HG03558 (cell line): ENCODE data around the gene PXDC1.
"Not testable (repeated sequence)": the region's sequence is repeated elsewhere in the genome, so short reads cannot be mapped to it uniquely, and the experiment has no call there.

Experiments
- ATAC-seq: cut with Tn5 transposase; IDR thresholded peaks from one replicate; pipeline ENCODE4 v1.9.1; 2021; ENCODE audit warnings: moderate number of reproducible peaks; ENCODE audit not compliant: unreplicated experiment; ENCODE audit errors: extremely low read depth

The PXDC1 gene

GRCh38 chr6:3784423-3784822, 32.9 kb upstream of the PXDC1 start:
- ATAC-seq = no peak

DNA sequence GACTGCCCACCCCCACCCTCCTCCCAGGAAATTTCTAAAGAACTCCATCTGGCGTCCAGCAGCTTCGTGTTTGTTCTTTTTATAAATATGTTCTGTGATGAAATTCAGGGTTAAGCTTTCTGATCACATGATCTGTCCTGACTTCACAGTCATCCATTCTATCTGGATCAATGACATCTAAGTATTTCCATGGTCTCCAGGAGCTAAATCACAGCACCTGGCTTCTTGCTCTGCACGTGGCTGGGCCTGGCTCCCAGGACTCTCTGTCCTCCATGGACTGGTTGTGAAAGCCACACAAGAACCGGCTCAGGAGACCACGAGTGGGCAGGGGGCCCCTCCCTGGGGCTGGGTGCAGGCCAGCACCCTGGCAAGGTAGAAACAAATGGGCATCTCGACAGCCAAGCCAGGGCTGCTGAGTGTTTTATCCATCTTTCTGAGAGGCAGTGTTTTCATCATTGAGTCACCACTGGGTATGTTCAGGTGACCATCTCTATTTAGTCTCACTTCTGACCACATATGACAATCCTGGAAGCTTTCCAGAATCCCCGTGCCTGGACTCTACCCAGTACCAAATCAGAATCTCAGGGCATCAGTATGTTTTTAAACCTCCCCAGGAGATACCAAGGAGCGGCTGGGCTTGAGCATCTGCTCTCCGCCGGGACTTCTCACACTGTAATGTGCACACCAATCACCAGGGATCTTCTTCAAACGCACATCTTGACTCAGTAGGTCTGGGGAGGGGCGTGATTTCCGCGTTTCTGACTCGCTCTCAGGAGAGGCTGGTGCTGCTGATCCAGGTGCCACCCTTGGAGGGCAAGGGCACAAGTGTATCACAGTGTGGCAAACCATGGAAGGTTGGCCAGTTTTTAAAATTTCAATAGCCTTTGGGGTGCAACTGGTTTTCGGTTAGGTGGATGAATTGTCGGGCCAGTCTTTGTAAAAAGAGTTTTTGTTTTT, 31.6 kb upstream of the PXDC1 start:
- no peak for ATAC-seq

GRCh38 chr6:3781504-3781903, 30.0 kb upstream of the PXDC1 start:
- no peak for ATAC-seq

DNA sequence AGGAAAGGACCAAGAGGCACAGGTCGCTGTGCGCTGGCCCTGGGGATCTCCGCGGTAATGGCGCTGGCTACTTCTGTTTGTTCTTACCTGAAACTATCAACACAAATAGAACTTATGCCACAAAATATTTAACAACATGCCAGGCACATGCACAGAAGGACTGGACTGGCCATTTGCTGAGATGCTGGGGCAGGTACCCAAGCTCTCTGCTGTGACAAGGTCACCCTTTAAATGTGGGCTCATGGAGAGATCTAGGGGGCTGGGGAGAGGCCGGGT, 28.0 kb upstream of the PXDC1 start:
- ATAC-seq = no peak

DNA sequence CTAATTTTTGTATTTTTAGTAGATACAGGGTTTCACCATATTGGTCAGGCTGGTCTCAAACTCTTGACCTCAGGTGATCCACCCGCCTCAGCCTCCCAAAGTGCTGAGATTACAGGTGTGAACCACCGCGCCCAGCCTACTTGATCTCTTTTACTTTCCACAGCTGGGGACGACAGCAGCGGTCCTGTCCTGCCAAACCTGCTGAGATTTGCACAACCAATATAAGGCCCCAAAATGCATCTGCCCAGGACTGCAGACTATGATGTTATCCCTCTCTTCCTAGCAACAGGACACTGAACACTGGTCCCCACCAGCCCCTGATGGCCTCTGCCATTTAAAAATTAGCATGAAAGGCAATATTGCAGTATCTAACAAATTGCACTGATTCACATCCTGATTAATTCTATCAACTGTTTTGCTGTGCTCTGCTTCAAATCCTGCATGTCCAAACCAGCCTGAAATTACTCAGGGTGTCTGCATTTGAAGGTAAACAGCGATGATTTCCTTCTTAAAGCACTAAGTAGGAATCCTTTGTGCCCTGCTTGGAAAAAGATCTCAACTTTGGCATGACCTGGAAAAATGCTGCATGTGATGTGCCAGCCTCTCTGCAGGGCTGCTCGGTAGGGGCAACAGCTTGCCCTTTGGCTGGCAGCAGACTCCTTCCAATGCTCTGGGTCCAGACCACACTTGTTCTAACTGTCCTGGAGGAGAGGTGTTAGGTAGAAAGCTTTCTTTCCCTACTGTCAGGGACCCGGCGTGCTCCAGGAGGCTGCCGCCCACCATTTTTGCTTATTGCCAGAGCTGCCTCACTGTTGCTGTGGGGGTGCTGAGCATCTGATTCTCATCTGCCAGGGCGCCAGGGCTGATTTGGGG, 27.4 kb upstream of the PXDC1 start:
- no peak for ATAC-seq

- ATAC-seq = no peak
These were observed 26.4 kb upstream of the PXDC1 start for GRCh38 chr6:3777730-3778461.

DNA sequence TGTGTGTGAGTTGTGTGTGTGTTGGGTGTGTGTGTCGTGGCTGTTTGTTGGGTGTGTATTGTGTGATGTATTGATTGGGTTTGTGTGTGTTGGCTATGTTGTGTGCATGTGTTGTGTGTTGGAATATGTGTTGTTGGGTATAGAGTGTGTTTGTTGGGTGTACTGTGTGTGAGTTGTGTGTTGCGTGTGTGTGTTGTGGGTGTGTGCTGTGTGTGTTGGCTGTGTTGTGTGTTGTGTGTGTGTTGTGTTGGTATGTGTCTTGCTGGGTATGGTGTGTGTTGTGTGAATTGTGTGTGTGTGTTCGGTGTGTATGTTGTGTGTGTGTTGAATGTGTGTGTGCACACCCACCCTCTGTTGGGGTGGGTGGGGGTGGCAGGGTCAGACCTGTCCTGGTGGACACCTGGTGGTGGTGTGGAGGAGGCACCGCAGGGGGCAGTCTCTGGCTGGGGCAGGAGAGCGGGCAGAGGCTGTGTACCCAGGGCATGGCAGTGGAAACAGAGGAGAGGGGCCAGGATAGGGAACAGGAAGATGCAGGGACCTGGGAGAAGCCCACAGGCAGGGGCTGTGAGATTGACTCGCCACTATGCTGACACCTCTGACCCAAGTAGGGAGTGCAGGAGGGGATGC, 25.5 kb upstream of the PXDC1 start:
- ATAC-seq = no peak

DNA sequence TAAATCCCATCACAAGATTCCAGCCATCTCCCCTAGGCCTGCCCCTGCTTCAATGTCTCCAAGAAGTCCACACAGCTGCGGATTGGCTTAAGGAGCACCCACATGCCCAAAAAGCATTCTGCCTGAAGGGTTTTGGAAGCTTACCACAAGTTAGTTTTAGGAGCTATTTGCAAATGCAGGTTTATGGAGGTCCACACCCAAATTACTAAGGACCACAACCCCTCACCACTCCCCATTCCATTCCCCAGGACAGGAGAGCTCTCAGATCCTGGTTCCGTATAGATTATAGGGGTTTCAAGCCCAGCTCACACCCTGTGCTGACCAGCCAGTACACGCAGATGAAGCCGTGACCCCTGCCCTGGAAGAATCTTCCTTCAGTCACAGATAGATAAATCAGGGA, 24.3 kb upstream of the PXDC1 start:
- ATAC-seq = no peak

GRCh38 chr6:3775386-3775785, 23.9 kb upstream of the PXDC1 start:
- no peak for ATAC-seq

DNA sequence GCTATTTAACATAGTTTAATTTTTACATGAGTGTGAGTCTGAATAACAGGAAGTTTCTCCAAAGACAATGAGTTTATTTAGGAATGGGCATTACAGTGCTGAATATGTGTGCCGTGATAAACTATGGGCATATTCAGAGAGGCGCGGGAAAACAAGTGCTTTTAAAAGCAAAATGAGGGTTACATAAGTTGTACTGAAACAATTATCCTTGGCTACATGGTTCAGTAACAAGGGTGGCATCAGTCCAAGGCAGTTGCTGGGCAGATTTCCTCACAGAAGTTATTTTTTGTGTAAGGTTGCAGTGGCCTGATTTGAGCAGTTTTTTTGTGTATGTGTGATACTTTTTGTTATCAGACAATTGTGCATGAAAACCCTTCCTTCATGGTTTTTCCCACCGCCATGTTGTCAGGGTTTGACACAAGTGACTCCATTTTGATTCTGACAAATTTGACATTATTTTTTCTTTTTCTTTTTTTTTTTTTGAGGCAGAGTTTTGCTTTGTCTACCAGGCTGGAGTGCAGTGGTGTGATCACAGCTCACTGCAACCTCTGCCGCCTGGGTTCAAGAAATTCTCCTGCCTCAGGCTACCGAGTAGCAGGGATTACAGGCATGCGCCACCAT, 22.3 kb upstream of the PXDC1 start:
- no peak for ATAC-seq

GRCh38 chr6:3772127-3772999, 20.9 kb upstream of the PXDC1 start:
- not testable (repeated sequence) for ATAC-seq

GRCh38 chr6:3771407-3772011, 20.0 kb upstream of the PXDC1 start:
- no peak for ATAC-seq

DNA sequence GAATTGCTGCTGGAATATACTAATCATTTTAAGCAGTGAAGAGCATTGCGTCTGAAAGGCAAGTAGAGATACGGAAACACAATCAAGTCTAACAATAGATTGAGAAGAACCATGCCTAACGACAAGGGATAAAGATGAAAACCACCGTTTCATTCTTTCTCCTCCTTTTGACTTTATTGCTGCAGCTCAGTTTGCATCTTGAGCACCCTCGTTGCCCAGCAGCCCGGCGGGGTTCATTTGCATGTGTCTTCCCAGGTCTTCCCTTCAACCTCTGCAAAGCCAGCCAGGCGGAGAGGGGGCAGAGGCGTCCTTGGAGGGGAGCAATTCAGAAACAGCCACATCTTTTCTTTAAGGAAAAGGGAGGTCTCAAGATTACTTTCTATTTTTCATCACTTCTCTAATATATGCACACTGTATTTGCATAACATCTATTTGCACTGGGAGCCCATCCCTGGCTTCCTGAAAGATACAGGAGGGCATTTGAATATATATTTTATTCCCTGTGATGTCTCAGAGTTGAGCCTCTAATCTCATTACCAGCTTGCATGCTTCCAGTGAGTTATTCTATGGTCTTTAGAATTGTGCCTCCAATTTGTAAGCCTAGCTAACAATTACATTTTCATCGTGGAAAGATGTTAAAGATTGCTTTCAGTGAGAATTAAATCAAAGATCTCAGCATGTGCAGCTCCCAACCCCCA, 18.7 kb upstream of the PXDC1 start:
- no peak for ATAC-seq

DNA sequence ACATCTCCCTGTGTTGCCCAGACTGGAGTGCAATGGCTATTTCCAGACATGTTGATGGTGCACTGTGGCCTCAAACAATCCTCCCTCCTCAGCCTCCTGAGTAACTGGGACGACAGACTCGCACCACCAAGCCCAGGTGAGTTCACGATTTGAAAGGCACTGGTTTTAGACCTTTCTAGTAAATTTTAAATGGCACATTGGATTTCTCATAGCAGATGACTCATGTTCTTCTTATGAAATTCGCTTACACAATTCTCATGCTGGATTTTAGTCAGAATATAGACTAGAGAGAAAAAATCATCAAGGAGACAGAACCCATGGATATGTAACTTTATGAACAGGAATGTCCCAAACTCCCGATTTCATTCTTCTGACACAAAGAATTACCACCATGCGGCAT, 18.1 kb upstream of the PXDC1 start:
- no peak for ATAC-seq

GRCh38 chr6:3768502-3768901, 17.0 kb upstream of the PXDC1 start:
- ATAC-seq = no peak

- ATAC-seq = not testable (repeated sequence)
These were observed 16.0 kb upstream of the PXDC1 start for GRCh38 chr6:3767483-3767882.

DNA sequence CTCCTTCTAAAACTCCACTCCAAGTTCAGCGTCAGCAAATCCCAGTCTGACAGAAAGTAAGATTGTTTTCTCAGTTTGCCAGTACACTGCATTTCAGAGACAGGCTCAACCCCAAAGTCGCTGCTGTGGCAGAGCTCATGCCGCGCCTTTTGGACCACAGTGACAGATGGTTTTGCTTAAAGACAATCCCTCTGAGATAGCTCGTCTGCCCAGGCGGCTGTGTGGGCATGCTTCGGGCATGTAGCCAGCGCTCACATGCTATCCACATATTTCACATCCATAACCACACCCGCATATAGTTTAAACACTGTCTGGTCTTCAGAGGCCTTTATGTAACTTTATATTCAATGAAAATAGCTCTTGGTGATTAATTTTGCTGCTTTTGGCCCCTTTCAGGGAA, 14.7 kb upstream of the PXDC1 start:
- no peak for ATAC-seq

DNA sequence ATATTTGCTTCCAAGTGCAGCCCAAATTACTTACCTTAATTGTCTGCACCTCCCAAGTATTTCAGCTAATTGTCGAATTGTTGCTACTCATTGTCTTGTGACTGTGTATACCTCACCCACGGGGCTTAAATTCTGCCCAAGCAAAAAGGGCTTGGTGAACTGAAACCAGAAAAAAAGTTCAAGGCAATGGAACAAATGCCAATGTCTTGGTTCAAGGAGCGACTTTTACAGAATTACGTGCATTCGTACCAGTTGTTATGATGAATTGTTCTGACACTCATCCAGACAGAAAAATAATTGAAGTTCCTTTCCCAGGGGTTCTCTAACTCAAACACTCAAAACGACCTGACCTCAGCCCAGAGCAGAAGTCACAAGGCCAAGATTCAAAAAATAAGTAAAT, 13.9 kb upstream of the PXDC1 start:
- ATAC-seq = no peak
